Activated CD8-positive, alpha-beta memory T cell treated with anti-CD3 and anti-CD28 coated beads for 24 hours (primary cell): Measurements from ENCODE around the gene CBX7.

Source experiments
- DNase-seq: peaks from one replicate; pipeline ENCODE4 v3.0.0-alpha.2; 2020

The CBX7 gene

GRCh38 chr22:39090426-39091064 lies 61.9 kb downstream of the CBX7 start:
- DNase-seq = peak; percentile 92

- DNase-seq = no peak
Observed at GRCh38 chr22:39089928-39090327, 62.6 kb downstream of the CBX7 start.

DNA sequence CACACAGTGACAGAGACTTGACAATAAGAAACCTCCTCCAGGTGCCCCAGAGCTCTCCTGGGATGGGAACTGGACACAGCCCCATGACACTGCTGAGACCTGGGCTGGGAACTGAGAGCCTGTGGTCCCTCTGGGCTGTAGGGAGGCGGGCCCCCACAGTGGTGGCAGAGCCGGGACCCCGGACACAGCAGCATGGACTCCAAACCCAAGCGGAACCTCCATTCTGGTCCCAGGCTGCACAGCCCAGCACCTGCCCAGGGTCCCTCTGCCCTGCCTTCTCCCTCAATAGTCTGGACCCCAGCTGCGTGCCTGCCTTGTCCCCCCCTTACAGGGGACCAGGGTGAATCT lies 63.8 kb downstream of the CBX7 start:
- no peak for DNase-seq

DNA sequence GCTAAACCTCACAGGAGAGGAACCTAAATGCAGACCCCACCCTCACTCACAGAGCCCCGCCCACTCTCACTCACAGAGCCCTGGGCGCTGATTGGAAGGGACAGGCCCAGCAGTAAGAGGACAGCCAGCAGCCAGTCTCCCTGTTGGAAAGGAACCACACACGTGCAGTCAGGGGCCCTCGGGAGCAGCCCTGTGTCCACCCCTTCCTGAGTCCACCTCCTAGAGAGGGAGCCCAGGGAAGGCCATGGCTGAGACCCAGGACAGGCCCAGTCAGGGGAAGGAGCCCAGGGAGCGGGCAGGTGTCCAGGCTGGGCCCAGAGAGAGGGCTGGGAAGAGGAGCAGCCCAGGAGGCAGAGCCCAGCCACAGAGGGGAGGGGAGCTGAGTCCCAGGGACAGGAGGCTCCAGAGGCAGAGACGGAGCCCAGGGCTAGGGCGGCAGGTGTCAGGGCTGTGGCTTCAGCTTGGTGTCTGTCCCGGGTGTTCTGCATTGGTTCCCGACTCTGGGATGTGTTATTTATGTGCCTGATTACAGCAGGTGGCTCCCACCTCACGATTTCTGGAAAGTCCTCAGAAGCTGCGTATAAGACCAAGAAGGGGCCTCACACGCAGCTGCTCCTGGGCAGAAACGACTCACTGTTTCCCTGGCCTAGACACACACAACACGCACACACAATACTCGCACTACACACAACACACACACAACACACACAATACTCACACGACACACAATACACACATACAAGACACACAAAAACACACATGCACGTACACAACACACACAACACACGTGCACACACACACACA lies 64.4 kb downstream of the CBX7 start:
- DNase-seq = no peak

- no peak for DNase-seq
Observed at GRCh38 chr22:39087098-39087497, 65.4 kb downstream of the CBX7 start.

GRCh38 chr22:39084666-39085065 lies 67.8 kb downstream of the CBX7 start:
- DNase-seq = no peak

- no peak for DNase-seq
Observed at GRCh38 chr22:39083212-39084165, 69.0 kb downstream of the CBX7 start.

- DNase-seq = no peak
Observed at GRCh38 chr22:39081598-39081997, 70.9 kb downstream of the CBX7 start.

DNA sequence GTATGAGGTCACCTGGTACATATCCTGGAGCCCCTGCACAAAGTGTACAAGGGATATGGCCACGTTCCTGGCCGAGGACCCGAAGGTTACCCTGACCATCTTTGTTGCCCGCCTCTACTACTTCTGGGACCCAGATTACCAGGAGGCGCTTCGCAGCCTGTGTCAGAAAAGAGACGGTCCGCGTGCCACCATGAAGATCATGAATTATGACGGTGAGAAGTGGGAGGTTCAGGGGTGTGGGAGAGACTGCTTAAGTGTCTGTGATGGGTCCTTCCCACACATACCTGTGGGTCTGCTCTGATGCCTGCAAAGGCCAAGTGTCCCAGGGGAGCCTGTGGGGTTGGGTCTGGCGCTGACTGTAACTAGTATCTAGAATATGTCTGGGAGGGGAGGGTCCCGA lies 71.5 kb downstream of the CBX7 start:
- no peak for DNase-seq
